Retinal pigment epithelial cell (primary cell): ENCODE measurements around the gene SLC35A2.

Experiments
- DNase-seq: peaks from one replicate; pipeline ENCODE4 v3.0.0-alpha.2; 2010; ENCODE audit warnings: low read depth
- H3K4me3 ChIP-seq: 2 replicates; pipeline ENCODE4 v1.5.1; 2011; ENCODE audit warnings: mild to moderate bottlenecking, low read length, control low read depth, moderate library complexity
- TF ChIP-seq, protein P1 (sequence below): conservative IDR thresholded peaks from 2 replicates; pipeline ENCODE4 v1.5.1; 2011; ENCODE audit warnings: low read depth, low read length, control low read depth, inconsistent platforms

SLC35A2 gene

DNA sequence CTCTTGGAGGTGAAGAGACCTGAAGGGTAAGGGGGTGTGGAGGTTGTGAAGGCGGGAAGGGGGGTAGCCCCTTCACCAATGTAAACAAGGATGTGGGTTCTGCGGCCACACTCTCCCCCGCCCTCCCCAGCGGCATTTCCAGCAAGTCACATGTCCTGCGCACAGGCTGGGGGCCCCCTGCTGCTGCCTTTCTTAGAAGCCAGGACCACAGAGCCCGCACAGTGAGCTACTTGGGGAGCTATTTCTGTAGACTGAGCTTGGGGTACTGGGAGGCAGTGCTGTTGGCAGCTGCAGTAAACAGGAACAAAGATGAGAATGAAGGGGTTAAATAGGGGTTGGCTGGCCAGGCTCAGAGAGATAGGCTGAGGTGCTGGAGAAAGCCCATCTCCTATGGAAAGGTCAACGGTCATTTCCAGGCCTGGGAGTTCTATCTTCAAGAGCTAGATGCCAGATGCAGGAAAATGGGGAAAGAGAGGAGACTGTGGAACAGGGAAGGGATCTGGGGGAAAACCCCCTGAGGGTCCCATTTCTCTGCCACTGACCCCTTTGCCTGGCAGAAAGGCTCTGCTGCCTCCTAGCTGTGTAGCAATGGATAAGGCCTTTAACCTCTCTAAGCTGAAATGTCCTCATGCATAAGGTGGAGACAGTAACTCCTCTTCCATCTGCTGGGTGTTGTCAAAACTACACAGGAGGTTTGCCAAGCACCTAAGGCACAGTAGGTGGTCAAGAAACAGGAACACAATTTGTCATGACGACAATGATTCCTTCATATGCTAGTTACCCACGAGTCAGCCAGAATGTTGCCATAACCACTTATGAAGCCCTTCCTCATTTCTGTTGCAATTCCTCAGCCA, 25.8 kb upstream of the SLC35A2 start:
- no peak for DNase-seq
- no peak overlapping the region for H3K4me3 ChIP-seq
- TF ChIP-seq, protein P1, sequence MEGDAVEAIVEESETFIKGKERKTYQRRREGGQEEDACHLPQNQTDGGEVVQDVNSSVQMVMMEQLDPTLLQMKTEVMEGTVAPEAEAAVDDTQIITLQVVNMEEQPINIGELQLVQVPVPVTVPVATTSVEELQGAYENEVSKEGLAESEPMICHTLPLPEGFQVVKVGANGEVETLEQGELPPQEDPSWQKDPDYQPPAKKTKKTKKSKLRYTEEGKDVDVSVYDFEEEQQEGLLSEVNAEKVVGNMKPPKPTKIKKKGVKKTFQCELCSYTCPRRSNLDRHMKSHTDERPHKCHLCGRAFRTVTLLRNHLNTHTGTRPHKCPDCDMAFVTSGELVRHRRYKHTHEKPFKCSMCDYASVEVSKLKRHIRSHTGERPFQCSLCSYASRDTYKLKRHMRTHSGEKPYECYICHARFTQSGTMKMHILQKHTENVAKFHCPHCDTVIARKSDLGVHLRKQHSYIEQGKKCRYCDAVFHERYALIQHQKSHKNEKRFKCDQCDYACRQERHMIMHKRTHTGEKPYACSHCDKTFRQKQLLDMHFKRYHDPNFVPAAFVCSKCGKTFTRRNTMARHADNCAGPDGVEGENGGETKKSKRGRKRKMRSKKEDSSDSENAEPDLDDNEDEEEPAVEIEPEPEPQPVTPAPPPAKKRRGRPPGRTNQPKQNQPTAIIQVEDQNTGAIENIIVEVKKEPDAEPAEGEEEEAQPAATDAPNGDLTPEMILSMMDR, result peak; percentile 9

GRCh38 chrX:48936429-48937053, 25.1 kb upstream of the SLC35A2 start:
- H3K4me3 ChIP-seq, result no peak overlapping the region
- DNase-seq, result no peak
- TF ChIP-seq, protein P1, result no peak

GRCh38 chrX:48935301-48935670, 23.8 kb upstream of the SLC35A2 start:
- TF ChIP-seq, protein P1, result no peak
- DNase-seq, result no peak
- no peak overlapping the region for H3K4me3 ChIP-seq

DNA sequence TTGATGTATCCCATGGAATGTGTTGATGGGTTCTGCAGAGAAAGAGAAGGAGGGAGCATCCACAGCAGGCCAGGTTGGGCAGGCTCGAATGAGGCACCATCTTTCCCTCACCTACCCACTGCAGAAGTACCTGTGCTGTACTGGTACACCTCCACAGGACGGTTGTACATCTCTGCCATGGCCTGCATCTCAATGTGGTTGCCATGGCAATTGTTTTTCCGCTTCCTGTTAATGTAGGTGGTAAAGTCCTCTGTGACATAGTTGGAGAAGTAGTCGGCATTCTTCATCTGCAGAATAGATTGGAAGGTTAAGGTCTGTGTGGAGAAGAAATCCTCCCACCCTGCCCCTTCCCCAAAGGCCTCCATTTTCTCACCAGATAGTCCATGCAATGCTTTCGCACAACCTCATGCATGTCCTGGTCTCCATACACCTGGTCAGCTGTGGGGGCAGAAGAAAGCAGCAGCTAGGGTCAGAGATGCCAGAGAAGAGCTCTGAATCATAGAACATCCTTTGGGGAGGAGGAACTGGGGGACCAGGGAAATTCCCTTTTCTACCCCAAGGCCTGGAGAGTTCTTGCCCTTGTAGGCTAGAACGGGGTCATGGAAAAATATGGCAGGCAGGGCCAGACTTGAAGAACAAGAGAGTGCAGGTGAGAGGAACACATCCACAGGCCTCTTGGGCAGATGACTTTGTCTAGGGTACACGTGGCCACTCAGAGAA, 23.3 kb upstream of the SLC35A2 start:
- DNase-seq, result no peak
- H3K4me3 ChIP-seq, result no peak overlapping the region
- TF ChIP-seq, protein P1, result no peak

DNA sequence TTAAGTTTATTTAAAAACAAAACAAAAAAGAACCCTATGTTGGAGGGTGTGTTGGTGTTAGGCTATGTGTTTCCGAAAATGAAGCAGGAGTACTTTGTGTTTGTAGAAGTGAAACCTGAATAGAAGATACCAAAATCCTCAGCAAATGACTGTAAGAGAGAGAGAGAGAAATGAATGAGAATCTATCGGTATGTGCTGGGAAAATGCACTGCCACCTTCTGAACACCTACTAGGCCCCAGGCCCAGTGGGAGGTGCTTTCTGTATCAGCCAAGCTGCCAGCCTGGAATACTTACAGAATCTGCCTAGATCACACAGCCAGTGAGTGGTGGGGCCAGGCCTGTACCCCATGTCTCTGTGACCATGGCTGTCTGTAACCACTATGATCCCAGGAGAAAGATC, 22.3 kb upstream of the SLC35A2 start:
- no peak for DNase-seq

GRCh38 chrX:48927736-48928382, 16.4 kb upstream of the SLC35A2 start:
- no peak overlapping the region for H3K4me3 ChIP-seq
- DNase-seq, result no peak
- TF ChIP-seq, protein P1, result no peak

More for the DNA sequence above, 22.3 kb upstream of the SLC35A2 start:
- TF ChIP-seq, protein P1, result no peak
- H3K4me3 ChIP-seq, result no peak overlapping the region
